Mammary epithelial cell (primary cell): Measurements from ENCODE around the gene RAC2.

ENCODE experiments used
- EZH2 ChIP-seq: IDR thresholded peaks from 2 replicates; pipeline ENCODE4 v1.6.1; 2012; ENCODE audit warnings: low read length, inconsistent platforms, borderline replicate concordance
- TF ChIP-seq, protein P1 (sequence below), 2 donors: IDR thresholded peaks in 1 of 2; conservative IDR thresholded peaks in 1 of 2; 2 replicates each; pipeline ENCODE4 v1.5.1; 2011 to 2012; ENCODE audit warnings: inconsistent platforms in 2 of 2, low read length in 2 of 2, mild to moderate bottlenecking in 2 of 2, control low read depth in 1 of 2, low read depth in 1 of 2; ENCODE audit not compliant: insufficient read depth in 1 of 2; ENCODE audit errors: extremely low read depth in 1 of 2

DNA sequence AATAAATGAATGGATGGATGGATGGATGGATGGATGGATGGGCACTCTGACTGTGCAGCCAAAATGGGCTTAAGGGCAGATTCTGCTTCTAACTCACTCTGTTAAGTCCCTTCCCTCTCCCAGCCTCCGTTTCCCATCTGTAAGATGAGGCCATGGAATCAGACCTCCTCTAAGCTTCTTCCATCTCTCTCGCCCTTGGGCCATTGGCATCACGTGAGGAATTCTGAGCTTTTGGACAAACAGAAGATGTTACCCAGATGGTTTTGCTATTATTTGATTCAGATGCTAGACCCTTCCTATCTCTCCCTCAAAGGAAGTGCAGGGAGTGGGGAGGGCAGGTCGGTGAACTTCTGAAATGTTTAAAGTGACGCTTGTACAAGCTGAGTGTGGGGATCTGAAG, 34.2 kb upstream of the RAC2 start:
- TF ChIP-seq EZH2, result no peak
- TF ChIP-seq, protein P1, sequence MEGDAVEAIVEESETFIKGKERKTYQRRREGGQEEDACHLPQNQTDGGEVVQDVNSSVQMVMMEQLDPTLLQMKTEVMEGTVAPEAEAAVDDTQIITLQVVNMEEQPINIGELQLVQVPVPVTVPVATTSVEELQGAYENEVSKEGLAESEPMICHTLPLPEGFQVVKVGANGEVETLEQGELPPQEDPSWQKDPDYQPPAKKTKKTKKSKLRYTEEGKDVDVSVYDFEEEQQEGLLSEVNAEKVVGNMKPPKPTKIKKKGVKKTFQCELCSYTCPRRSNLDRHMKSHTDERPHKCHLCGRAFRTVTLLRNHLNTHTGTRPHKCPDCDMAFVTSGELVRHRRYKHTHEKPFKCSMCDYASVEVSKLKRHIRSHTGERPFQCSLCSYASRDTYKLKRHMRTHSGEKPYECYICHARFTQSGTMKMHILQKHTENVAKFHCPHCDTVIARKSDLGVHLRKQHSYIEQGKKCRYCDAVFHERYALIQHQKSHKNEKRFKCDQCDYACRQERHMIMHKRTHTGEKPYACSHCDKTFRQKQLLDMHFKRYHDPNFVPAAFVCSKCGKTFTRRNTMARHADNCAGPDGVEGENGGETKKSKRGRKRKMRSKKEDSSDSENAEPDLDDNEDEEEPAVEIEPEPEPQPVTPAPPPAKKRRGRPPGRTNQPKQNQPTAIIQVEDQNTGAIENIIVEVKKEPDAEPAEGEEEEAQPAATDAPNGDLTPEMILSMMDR (conservative IDR thresholded peaks at IDR 0.05 in 1 of 2, IDR thresholded peaks at IDR 0.05 in 1 of 2; ENCODE audit: extremely low read depth in 1 of 2, insufficient read depth in 1 of 2, low read depth in 1 of 2, low read length in 2 of 2), result no peak
